Measurements from ENCODE around the gene C1orf141. TPM values are rescaled to one million over a fixed set of nuclear protein-coding genes. Genes with fewer than 3 reads are reported as not detected.
A peak's percentile ranks its signal among the peaks of the same experiment; 100 is the strongest.
"Not testable (repeated sequence)": the region's sequence is repeated elsewhere in the genome, so short reads cannot be mapped to it uniquely, and the experiment has no call there.

Gene C1orf141
- total RNA-seq, 1 donor from 2014 or later = not detected

- no peak for DNase-seq (ENCODE audit: low spot score)
- peaks cover 3% of the 10 kb centered on the region for H3K27me3 Mint-ChIP-seq (ENCODE audit: unreplicated experiment)
- H3K4me3 Mint-ChIP-seq (ENCODE audit: unreplicated experiment) = no peak overlapping the region
- TF ChIP-seq, protein P1, sequence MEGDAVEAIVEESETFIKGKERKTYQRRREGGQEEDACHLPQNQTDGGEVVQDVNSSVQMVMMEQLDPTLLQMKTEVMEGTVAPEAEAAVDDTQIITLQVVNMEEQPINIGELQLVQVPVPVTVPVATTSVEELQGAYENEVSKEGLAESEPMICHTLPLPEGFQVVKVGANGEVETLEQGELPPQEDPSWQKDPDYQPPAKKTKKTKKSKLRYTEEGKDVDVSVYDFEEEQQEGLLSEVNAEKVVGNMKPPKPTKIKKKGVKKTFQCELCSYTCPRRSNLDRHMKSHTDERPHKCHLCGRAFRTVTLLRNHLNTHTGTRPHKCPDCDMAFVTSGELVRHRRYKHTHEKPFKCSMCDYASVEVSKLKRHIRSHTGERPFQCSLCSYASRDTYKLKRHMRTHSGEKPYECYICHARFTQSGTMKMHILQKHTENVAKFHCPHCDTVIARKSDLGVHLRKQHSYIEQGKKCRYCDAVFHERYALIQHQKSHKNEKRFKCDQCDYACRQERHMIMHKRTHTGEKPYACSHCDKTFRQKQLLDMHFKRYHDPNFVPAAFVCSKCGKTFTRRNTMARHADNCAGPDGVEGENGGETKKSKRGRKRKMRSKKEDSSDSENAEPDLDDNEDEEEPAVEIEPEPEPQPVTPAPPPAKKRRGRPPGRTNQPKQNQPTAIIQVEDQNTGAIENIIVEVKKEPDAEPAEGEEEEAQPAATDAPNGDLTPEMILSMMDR (IDR thresholded peaks at IDR 0.05; ENCODE audit: unreplicated experiment) = peak; percentile 50
- H3K36me3 Mint-ChIP-seq (ENCODE audit: low read depth, unreplicated experiment) = no peaks in the 10 kb centered on the region
- H3K27ac Mint-ChIP-seq (ENCODE audit: unreplicated experiment) = no peak overlapping the region
- no peaks in the 10 kb centered on the region for H3K9me3 Mint-ChIP-seq (ENCODE audit: unreplicated experiment)
- H3K4me1 Mint-ChIP-seq (ENCODE audit: unreplicated experiment) = no peaks in the 10 kb centered on the region
These were observed 9.9 kb upstream of the C1orf141 start for GRCh38 chr1:67144696-67145095.

- H3K36me3 Mint-ChIP-seq (ENCODE audit: low read depth, unreplicated experiment) = no peaks in the 10 kb centered on the region
- TF ChIP-seq, protein P1 (IDR thresholded peaks at IDR 0.05; ENCODE audit: unreplicated experiment) = no peak
- no peaks in the 10 kb centered on the region for H3K4me1 Mint-ChIP-seq (ENCODE audit: unreplicated experiment)
- DNase-seq (ENCODE audit: low spot score) = no peak
- no peak overlapping the region for H3K4me3 Mint-ChIP-seq (ENCODE audit: unreplicated experiment)
- H3K27ac Mint-ChIP-seq (ENCODE audit: unreplicated experiment) = no peak overlapping the region
- H3K27me3 Mint-ChIP-seq (ENCODE audit: unreplicated experiment) = peaks cover 3% of the 10 kb centered on the region
- no peaks in the 10 kb centered on the region for H3K9me3 Mint-ChIP-seq (ENCODE audit: unreplicated experiment)
These were observed 9.2 kb upstream of the C1orf141 start for GRCh38 chr1:67143966-67144365.

DNA sequence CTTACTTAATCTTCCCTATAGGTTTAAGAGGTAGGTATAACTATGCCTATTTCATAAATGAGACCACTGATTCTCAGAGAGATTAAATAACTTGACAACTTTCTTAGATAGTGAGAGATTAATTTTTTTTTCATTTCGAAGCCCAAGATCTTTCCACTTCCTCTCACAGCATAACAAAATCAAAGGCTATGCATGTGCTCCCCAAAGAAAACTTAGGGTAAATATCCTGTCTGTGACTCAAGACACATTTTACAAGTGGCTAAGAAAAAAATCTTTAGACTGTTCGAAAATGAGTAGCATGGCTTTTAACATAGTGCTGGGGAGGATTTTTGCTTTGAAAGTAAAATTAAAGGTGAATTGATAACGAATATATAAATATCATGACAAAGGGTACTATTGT lies 8.2 kb upstream of the C1orf141 start:
- no peak for DNase-seq (ENCODE audit: low spot score)
- Mint-ChIP-seq H3K27ac (ENCODE audit: unreplicated experiment) (no peak overlapping the region), H3K36me3 (ENCODE audit: low read depth, unreplicated experiment) (no peaks in the 10 kb centered on the region), H3K9me3 (ENCODE audit: unreplicated experiment) (no peaks in the 10 kb centered on the region), H3K4me3 (ENCODE audit: unreplicated experiment) (no peak overlapping the region), H3K4me1 (ENCODE audit: unreplicated experiment) (peaks cover 4% of the 10 kb centered on the region), H3K27me3 (ENCODE audit: unreplicated experiment) (peaks cover 2% of the 10 kb centered on the region)
- TF ChIP-seq, protein P1 (IDR thresholded peaks at IDR 0.05; ENCODE audit: unreplicated experiment) = no peak

DNA sequence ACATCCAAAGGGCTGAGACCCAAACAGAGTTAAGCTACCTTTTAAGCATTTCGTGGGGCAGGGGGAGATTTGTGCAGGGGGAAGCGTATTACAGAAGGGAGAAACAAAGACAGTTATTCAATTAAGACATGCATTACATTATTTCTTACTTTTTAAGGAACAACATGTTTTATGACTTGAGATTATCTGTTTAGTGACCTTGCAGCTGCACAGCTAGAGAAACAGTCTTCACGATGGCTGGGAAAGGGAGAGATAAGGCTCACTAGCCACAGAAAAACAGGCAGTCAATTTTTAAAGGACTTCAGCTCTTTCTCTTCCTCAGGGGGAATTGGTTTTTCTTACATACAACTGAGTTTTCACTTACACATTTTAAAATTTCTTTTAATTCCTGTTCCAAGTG lies 7.1 kb upstream of the C1orf141 start:
- H3K4me1 Mint-ChIP-seq (ENCODE audit: unreplicated experiment); H3K27me3 Mint-ChIP-seq (ENCODE audit: unreplicated experiment); DNase-seq (ENCODE audit: low spot score); H3K9me3 Mint-ChIP-seq (ENCODE audit: unreplicated experiment); H3K4me3 Mint-ChIP-seq (ENCODE audit: unreplicated experiment); H3K27ac Mint-ChIP-seq (ENCODE audit: unreplicated experiment); H3K36me3 Mint-ChIP-seq (ENCODE audit: low read depth, unreplicated experiment): not testable (repeated sequence)

GRCh38 chr1:67140460-67140859 lies 5.7 kb upstream of the C1orf141 start:
- H3K4me3 Mint-ChIP-seq (ENCODE audit: unreplicated experiment) = no peak overlapping the region
- peaks cover 4% of the 10 kb centered on the region for H3K4me1 Mint-ChIP-seq (ENCODE audit: unreplicated experiment)
- no peak for DNase-seq (ENCODE audit: low spot score)

More at GRCh38 chr1:67140460-67140859, 5.7 kb upstream of the C1orf141 start:
- H3K9me3 Mint-ChIP-seq (ENCODE audit: unreplicated experiment) = no peaks in the 10 kb centered on the region
- H3K27me3 Mint-ChIP-seq (ENCODE audit: unreplicated experiment) = no peaks in the 10 kb centered on the region
- TF ChIP-seq, protein P1 (IDR thresholded peaks at IDR 0.05; ENCODE audit: unreplicated experiment) = no peak
- H3K27ac Mint-ChIP-seq (ENCODE audit: unreplicated experiment) = no peak overlapping the region
- H3K36me3 Mint-ChIP-seq (ENCODE audit: low read depth, unreplicated experiment) = no peaks in the 10 kb centered on the region

All from endothelial cell (in vitro differentiated cells).